ENCODE measurements around the gene ASB14.

ASB14 gene

DNA sequence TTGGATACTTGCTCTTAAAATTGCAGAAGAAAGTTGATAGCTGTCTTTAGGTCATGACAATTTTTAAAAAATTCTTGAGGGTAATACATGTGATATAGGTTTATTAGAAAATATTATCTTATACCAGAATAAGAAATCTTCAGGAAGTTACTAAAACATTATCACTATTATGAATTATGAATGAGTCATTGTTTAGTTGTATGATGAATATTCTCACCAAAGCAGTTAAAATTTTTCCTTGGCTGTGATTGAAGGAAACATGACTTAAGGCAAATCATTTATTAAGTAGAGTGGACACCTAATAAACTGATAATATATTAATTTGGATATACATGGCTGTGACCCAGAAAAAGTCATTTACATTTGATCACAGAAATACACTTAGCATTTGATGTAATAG, 34.8 kb downstream of the ASB14 start:
- no peak for DNase-seq

GRCh38 chr3:57256844-57257243, 35.6 kb downstream of the ASB14 start:
- no peak for DNase-seq

GRCh38 chr3:57252404-57252803, 40.1 kb downstream of the ASB14 start:
- DNase-seq, result no peak

DNA sequence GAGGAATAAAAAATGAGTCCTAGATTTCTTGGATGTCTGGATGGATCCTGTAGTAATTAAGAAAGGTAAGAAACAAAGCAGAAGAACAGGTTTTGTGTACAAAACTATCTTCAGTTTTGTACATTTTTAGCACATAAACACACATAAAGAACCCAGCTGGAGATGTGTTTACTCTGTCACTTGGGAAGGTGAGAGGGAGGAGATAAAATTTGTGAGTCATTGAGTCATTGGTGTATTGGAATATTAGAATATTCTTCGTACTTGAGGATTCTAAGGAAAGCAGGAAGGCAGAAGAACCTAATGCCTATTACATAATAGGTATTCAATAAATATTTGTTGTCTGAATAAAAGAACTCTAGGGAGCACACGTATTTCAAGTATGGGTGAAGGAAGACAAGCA, 47.5 kb downstream of the ASB14 start:
- DNase-seq, result no peak

- DNase-seq, result no peak
Measured at GRCh38 chr3:57234613-57235575, 57.6 kb downstream of the ASB14 start.

DNA sequence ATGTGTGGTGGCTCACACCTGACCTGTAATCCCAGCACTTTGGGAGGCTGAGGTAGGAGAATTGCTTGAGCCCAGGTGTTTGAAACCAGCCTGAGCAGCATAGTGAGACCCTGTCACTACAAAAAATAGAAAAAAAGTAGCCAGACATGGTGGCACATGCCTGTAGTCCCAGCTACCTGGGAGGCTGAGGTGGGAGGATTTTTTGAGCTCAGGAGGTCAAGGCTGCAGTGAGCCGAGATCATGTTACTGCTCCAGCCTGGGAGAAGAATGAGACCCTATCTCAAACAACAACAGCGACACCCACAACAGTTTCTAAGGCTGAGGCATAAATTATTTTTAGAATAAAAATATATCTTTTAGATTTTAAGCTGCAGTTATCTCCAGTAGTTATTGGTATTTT, 58.7 kb downstream of the ASB14 start:
- no peak for DNase-seq

GRCh38 chr3:57230006-57230405, 62.5 kb downstream of the ASB14 start:
- DNase-seq, result no peak

GRCh38 chr3:57227930-57228751, 64.3 kb downstream of the ASB14 start:
- peak; percentile 13 for DNase-seq

- peak; percentile 75 for DNase-seq
Measured at GRCh38 chr3:57227204-57227929, 65.1 kb downstream of the ASB14 start, which contains the start of gene APPL1. Gene APPL1, plus strand, starts transcription at chr3:57227729. Its CDS starts 155 bp downstream, at chr3:57227884.

DNA sequence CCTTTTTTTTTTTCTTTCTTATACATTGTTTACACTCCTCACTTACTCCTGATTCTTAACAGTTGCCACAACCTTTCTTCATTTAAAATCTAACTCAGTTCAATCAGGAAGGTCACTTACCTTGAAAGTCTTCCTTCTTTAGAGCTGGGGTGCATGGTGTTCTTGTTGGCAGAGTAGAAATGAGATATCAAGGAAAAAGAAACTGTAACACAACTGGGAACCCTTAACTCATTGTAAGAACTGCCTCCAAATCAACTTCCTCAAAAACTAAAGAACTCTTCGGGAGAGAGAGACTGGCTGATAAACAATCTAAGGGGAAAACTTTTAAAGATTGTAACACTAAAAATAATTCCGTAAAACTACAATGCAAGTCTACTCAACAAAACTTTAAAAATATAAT, 66.3 kb downstream of the ASB14 start:
- no peak for DNase-seq

GRCh38 chr3:57224856-57225255, 67.6 kb downstream of the ASB14 start:
- DNase-seq, result no peak

DNA sequence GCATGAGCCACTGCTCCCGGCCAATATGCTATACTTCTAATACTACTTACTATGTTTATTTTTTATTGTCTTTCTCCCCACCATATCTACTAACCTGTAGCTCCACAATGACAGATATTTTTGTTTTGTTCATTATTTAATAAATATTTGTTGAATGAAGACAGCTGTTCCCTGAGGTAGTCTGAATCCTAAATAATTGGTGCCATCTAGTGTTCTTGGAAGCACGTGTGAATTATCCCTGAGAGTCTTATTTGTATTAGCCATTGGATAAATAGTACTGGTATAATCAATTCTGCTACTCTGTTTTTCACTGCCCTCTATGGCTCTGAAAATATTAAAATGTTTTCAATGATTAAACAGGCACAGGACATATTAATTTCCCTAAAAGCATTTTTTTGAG, 70.6 kb downstream of the ASB14 start:
- no peak for DNase-seq
